Measurements from ENCODE around the gene VPS13D.
"Not testable (repeated sequence)": the region's sequence is repeated elsewhere in the genome, so short reads cannot be mapped to it uniquely, and the experiment has no call there.

The VPS13D gene

GRCh38 chr1:12453400-12454343 lies 223.8 kb downstream of the VPS13D start:
- Histone ChIP-seq H3K27me3 (ENCODE audit: control insufficient read depth, low read length) (no peaks in the 10 kb centered on the region), H3K9me3 (ENCODE audit: control insufficient read depth, insufficient read depth, low read length) (no peaks in the 10 kb centered on the region), H3K79me2 (ENCODE audit: control insufficient read depth, low read length) (no peaks in the 10 kb centered on the region), H3K4me2 (ENCODE audit: low read length) (no peak overlapping the region), H4K20me1 (ENCODE audit: control insufficient read depth, insufficient read depth, low read depth, low read length) (no peaks in the 10 kb centered on the region; the same call in 1 of the 2 replicates), H3K27ac (ENCODE audit: low read depth, low read length) (no peak overlapping the region), H3K4me1 (ENCODE audit: control insufficient read depth, low read length) (no peaks in the 10 kb centered on the region), H3K4me3 (ENCODE audit: low read length) (no peak overlapping the region), H3K36me3 (ENCODE audit: control insufficient read depth, low read length) (peaks cover 3% of the 10 kb centered on the region; the same call in 1 of the 2 replicates), H3F3A (ENCODE audit: control insufficient read depth, insufficient read depth) (no peaks in the 10 kb centered on the region), H3K9me2 (replicated peaks; ENCODE audit: control insufficient read depth, low read length) (no peaks in the 10 kb centered on the region)
- TF ChIP-seq CTCF (IDR thresholded peaks at IDR 0.05; ENCODE audit: low read depth, low read length, poor library complexity, severe bottlenecking) (no peak), EZH2phosphoT487 (IDR thresholded peaks at IDR 0.05; ENCODE audit: borderline replicate concordance, low read length) (no peak)

- Histone ChIP-seq H3K4me1 (ENCODE audit: control insufficient read depth, low read length) (no peaks in the 10 kb centered on the region), H3K4me3 (ENCODE audit: low read length) (no peak overlapping the region), H3K4me2 (ENCODE audit: low read length) (no peak overlapping the region), H3K27ac (ENCODE audit: low read depth, low read length) (no peak overlapping the region), H3K9me3 (ENCODE audit: control insufficient read depth, insufficient read depth, low read length) (no peaks in the 10 kb centered on the region), H3K9me2 (replicated peaks; ENCODE audit: control insufficient read depth, low read length) (no peaks in the 10 kb centered on the region), H3K79me2 (ENCODE audit: control insufficient read depth, low read length) (no peaks in the 10 kb centered on the region), H4K20me1 (ENCODE audit: control insufficient read depth, insufficient read depth, low read depth, low read length) (no peaks in the 10 kb centered on the region; the same call in 1 of the 2 replicates), H3K36me3 (ENCODE audit: control insufficient read depth, low read length) (peaks cover 3% of the 10 kb centered on the region; the same call in 1 of the 2 replicates), H3K27me3 (ENCODE audit: control insufficient read depth, low read length) (no peaks in the 10 kb centered on the region), H3F3A (ENCODE audit: control insufficient read depth, insufficient read depth) (no peaks in the 10 kb centered on the region)
- TF ChIP-seq CTCF (IDR thresholded peaks at IDR 0.05; ENCODE audit: low read depth, low read length, poor library complexity, severe bottlenecking) (no peak), EZH2phosphoT487 (IDR thresholded peaks at IDR 0.05; ENCODE audit: borderline replicate concordance, low read length) (no peak)
These were observed 224.9 kb downstream of the VPS13D start for GRCh38 chr1:12454406-12455391.

GRCh38 chr1:12456081-12456480 lies 226.3 kb downstream of the VPS13D start:
- H3K9me3 ChIP-seq (ENCODE audit: control insufficient read depth, insufficient read depth, low read length); H3K4me2 ChIP-seq (ENCODE audit: low read length); H4K20me1 ChIP-seq (ENCODE audit: control insufficient read depth, insufficient read depth, low read depth, low read length); H3K4me1 ChIP-seq (ENCODE audit: control insufficient read depth, low read length); H3K36me3 ChIP-seq (ENCODE audit: control insufficient read depth, low read length); H3F3A ChIP-seq (ENCODE audit: control insufficient read depth, insufficient read depth); H3K79me2 ChIP-seq (ENCODE audit: control insufficient read depth, low read length); H3K27ac ChIP-seq (ENCODE audit: low read depth, low read length); H3K9me2 ChIP-seq (replicated peaks; ENCODE audit: control insufficient read depth, low read length); H3K4me3 ChIP-seq (ENCODE audit: low read length); H3K27me3 ChIP-seq (ENCODE audit: control insufficient read depth, low read length): not testable (repeated sequence)

Data from DOHH2 (cell line).